GM19397 (cell line): ENCODE data around the gene ARHGEF4.
A peak's percentile ranks its signal among the peaks of the same experiment; 100 is the strongest.

Experiments used
- ATAC-seq: cut with Tn5 transposase; IDR thresholded peaks from one replicate; pipeline ENCODE4 v1.9.1; 2021; ENCODE audit warnings: mild to moderate bottlenecking, moderate library complexity; ENCODE audit not compliant: unreplicated experiment

The ARHGEF4 gene, protein sequence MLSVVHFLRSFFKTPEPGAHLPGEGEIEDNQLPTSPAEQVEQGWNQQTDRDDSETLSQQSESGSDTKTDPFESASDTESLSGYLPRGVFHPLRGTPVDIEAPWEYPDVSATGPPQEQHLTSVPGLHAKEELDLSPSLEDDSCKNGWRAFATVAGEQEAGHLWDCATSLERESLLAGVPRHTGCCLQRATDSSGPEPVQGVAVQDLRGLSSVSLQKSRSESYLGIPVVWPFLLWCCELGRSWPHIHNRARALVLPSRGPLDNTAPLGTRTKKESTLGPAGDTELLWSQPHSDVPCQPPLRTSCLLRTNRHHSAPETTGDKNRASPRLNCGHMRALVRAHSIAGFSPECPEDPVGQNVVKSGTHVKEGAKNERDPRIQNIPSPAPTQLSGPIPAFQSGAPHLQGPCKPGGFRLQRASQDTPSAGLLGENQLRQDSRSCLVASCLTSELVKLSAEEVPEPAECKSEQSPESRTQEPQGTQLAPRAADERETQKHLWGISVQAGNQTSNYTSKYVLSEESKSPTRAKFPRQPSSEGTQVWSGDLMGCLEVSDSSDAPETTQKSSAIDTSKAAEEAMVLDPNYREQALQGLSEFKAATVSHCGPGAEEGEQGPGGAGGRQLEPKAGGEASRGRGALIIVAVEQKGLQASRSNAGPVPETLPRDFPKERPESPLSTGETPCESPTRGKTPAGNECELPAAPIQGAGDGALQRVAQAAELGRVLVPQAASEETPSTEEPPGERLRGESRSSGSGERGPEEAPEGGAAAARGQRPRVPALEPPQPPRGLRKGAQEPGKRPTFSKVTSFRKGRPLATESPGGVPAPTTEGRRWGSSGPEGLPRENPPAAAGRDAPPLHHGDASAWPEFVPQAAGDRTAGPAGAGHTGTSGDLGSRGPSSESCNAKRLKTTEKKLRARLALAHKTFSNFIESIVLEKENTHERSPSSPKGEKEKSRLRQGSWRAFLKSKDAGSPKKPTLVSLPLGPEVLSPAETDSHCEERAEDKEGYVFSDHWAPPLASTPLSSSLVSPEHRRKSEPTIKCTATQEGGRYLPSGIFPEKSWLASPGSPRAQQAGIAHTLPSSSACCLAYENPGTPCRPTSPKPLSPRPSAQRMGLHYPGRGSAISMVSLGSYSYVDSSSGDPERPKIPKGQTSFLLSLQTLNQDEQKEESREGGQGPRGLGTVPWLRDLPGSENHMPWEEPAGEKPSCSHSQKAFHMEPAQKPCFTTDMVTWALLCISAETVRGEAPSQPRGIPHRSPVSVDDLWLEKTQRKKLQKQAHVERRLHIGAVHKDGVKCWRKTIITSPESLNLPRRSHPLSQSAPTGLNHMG (N-terminal part only)

DNA sequence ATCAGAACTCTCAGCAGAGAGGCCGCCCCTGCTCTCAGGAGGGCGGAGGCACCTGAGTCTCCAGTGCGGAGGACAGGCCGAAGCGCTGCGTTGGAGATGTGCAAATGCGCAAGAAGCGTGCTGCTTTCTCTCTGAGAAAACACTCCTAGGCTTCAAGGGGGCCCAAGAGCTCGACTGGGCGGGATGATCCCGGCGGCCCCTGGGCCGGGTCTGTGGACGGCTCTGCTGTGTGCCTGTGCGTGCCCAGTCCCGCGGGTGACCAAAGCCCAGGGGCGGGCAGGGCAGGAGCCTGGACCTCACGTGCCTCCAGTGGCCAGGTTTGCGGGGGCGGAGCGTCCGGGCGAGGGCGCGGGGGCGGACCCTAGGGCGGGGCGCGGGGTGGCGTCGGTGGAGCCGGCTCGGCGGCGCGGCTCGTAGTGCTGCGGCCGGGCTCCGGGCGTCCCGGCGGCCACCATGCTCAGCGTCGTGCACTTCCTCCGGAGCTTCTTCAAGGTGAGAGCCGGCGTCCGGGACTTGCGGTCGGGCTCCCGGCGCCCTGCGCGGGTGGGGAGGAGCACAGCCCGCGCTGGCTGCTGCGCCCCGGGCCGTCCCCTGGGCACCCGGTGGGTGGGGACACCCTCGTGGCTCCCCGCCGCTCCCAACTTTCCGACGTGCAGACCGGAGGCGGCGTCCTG, at the start of gene ARHGEF4:
ARHGEF4 (plus strand) TSS at position 414 of the 674 bp plus-strand sequence; CDS start at position 454, 40 bp downstream.
- peak; percentile 63 for ATAC-seq

DNA sequence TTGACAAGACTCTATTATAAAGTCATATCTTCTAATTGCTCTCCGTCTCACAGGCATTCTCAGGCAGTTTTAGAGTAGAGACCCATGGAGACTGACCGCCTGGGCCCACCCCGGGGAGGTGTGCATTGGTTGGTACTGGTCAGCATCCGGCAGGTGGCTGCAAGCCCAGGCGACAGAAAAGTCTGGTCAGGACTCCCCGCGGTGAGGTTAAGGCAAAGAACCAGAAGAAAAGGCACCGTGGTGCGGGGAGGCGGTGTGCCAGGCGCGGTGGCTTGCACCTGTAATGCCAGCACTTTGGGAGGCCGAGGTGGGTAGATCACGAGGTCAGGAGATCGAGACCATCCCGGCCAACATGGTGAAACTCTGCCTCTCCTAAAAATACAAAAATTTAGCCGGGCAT, 48.9 kb upstream of the ARHGEF4 start:
- ATAC-seq, result no peak

DNA sequence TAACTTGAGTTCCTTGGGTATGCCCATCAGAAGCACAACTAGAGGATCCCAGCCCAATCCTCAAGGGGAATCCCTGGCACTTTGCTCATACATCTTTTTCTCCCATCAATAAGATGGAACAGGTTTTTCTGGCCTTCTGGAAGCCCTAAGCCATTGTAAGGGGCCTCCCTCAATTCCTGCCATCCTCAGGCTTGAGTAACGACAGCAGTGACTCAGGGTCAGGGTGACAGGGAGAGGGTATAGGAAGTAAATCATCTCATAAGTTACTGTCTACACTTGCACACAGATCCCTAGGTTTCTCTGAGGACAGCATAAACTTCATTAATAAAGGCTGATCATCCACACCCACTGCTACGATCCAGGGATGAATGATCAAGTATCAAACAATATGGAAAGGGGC, 46.4 kb upstream of the ARHGEF4 start:
- ATAC-seq, result no peak

DNA sequence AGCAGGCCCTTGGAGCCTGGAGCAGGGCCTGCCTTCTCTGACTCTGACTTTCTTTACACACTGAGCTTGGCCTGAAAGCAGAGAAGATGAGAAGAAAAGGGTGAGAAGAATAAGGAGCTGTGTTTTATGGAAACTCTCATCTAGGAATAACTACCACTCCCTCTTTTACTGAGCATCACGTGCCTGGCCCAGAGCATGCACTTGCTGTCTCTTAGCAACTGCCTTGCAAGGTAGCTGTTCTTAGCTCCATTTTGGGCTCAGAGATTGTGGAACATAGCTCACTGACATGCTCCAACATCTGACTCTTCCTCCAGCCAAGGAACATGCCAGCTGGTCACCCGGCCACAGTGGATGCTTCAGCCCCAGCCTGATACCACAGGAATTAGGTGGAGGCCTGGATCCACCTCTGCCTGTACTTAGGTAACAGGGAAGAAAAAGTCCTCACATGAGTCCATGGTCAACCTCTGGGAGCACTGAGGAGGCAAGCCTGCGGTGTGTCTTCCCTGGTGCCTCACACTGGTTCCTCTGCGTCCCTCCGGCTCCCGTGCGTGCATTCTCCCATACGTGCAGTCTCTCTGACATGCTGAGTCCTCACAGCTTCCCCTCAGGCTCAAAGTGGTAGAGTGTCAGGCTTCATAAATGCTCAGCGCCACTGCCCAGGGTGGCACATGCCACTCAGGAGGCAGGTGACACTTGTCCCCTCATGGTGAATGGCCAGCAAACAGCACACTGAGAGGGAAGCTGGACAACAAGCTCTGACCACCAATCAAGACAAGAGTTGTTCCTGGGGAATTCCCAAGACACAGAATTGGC, 45.7 kb upstream of the ARHGEF4 start:
- no peak for ATAC-seq

DNA sequence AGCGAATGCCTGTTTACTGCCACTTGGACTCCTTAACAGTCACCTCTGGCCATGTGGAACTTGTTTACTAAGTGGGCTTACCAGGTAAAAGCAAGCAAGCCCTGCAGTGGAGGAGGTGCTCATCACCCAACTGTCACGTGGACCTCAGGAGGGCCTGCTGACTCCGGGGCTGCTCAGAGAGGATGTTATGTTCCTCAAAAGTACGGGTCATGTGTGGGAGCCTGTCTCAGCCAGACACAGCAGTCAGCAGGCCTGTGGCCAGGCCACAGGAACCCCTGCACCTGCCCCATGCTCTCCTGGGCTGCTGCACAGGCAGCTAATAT, 45.1 kb upstream of the ARHGEF4 start:
- no peak for ATAC-seq

DNA sequence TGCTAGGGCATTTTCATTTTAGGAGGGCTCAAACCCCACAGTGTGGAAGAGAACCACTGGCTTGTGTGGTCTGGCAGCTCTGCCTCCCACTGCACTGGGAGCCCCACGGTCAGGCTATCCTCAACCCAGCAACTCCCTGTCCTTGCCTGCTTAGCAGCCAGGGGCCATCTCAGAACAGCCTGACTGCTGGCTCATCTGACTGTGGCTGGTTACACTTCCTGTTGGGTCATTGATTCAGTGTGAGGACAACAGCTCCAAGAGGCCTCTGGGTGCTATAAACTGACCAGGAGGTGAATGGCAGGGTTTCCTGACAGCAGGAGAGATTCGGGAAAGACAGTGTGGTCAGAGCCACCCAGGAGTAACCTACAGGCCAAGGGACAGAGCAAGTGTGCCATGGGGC, 41.3 kb upstream of the ARHGEF4 start:
- no peak for ATAC-seq

DNA sequence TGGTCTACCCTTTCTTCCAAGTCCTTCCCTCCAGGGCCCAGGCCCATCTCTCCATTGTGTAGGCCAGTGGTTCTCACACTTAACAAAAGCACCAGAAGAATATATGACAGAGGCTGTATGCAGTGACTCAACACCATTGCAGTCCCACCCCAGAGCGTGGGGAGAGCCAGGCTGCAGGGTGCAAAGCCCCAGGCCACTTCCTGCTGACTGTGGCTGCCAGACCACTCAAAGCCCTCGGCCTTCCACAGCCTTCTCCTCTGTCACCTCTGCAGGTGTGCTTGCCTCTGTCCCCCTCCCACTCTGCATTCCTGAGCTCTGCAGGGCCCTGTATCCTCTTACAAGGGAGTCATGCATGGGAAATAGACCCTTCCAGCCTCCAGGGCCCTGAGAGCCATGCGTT, 40.4 kb upstream of the ARHGEF4 start:
- no peak for ATAC-seq

DNA sequence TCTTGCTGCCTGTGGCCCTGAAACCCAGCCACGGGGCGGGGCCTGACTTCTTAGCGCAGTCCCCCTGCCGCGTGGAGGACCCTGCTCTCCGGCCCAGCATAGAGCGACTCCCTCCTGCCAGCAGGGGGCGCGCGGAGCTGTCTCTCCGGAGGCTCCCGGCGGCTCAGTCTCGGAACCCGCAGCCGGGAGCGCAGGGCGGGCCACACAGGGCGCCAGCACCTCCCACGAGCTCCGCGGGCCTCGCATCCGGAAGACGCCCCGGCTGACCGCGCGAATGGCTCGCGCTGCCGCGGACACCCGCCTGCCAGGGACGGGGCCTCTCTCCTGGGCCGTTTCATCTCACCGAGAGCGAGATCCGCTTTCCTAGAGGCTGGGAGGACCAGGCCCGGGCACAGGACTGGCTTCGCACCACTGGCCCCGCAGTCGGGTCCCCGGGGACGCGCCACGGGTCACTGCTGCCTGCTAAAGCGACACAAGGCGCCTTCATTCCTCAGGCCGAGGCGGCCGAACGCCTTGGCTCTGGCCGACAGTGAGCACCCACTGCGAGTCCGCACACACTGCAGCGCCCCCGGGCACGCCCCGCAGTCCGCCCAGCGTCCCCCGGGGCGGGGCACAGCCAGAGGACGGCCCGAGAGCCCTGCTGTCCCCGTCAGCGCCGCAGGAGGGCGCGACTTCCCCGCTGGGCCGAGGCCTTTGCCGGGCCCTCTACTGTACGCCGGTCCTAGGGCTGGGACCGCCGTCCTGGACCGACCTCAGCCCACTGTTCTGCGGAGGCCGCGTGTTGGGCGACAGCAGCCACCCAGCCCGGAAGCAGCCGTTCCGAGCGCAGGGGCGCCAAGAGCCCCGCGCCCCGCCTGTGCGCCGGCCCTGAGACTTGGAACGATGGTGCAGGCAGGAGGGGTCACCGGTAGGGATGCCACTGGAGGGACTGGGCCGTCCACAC, 39.0 kb upstream of the ARHGEF4 start:
- peak; percentile 93 for ATAC-seq

DNA sequence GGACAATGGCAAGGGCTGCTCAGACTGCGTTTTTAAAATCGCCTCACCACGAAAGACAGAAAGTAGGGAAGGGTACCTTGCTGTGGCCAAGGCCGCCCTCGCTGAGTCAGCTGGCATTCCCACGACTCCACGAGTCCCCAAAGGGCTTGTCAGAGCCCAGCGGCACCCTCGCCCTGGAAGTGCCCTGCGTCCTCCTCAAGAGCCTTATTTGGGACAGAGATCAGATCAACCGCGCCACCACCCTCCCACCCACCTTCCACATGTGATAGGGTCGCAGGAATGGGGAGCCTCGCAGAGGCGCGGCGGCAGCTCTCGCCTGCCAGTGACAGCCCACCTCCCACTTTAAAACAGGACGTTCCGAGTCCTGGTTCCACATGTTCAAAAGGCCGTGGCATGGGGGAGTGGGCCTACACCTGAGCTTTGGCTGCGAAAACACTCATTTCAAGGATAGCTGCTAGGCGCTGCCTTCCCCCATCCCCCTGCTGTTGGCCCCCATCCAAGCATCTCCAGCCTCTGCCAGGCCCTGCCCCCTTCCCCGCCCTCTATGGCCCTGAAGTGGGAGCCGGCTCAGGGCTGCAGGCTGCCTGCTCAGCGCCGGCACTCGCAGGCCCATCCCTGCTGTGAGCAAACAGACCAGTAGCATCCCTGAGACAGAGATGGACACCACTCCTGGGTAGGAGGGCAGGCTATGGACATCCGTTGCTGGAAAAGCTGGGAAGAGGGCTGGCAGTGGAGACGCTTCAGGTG, 38.1 kb upstream of the ARHGEF4 start:
- no peak for ATAC-seq

DNA sequence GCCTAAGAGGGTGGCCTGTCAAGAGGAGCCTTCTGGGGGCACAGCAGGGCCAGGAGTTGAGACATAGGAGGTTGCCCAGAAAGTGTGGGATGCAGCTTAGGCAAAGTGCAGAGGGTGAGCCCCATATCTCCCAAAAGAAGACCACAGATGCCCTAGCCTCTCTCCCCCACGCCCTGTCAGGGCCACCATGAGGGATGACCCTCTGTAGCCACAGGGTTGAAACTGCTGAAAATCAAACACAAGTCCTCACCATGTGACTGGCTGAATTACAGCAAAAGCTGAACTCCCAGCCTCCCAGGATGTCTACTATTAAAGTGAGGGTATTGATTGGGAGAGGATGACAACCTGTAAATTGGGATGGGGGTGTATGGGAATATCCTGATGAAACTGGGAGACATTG, 37.4 kb upstream of the ARHGEF4 start:
- no peak for ATAC-seq

DNA sequence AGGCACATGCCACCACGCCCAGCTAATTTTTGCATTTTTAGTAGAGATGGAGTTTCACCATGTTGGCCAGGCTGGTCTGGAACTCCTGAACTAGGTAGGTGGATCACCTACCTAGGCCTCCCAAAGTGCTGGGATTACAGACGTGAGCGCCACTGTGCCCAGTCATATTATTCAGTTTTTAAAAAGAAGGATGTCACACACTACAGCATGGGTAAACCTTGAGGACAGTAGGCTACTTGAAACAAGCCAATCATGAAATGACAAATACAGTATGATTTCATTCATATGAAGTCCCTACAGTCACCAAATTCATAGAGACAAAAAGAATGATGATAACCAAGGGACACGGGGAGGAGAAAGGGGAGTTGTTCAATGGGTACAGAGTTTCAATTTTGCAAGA, 31.1 kb upstream of the ARHGEF4 start:
- no peak for ATAC-seq

DNA sequence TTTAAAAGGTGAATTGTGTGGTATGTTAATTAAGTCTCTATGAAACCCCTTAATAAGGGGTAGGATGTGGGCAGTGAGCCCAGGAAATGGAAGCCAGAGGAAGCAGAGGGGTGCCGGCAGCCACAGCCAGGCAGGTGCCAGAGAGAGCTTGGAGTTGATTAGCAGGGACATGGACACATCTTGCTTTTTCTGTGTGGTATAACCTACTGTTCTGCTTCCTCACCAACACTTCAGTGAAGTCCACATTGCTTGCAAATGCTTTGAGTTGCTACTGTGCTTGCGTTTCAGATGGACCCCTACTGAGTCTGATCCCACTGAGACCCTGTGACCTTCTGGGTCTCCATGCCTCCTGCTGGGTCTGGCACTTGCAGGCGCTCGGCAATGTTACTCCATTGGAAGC, 30.3 kb upstream of the ARHGEF4 start:
- no peak for ATAC-seq

DNA sequence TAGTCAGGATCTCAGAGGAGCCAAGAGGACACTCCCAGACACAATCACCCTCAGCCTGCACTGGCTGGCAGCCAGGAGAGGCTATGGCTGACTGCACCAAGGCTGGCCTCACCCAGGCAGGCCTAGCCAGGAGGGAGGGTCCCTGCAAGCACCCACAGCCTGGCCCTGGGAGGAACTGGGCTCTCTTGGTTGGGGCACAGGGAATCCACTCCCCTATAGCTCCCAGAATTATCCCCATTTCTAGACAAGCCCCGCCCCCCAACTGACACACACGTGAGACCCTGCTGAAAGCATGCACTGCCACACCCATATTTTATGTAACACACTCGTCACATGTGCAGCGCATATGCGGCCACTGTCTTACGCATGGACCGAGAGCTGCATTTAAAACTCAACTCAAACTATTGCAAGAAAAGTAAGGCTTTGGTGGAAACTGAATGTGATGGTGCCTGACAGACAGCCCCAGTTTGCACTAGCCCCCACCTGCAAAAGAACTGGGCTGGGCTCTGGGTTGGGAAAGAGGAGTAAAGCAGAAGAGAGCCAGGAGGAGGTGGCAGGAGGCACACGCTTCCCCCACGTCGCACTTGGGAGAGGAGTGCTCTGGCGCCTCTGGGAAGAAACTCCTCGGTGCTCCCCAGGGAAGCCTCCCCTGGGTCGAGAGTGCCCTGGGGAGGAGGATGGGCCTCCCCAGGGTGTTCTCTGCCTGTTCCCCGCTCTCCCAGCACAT, 28.9 kb upstream of the ARHGEF4 start:
- ATAC-seq, result no peak

DNA sequence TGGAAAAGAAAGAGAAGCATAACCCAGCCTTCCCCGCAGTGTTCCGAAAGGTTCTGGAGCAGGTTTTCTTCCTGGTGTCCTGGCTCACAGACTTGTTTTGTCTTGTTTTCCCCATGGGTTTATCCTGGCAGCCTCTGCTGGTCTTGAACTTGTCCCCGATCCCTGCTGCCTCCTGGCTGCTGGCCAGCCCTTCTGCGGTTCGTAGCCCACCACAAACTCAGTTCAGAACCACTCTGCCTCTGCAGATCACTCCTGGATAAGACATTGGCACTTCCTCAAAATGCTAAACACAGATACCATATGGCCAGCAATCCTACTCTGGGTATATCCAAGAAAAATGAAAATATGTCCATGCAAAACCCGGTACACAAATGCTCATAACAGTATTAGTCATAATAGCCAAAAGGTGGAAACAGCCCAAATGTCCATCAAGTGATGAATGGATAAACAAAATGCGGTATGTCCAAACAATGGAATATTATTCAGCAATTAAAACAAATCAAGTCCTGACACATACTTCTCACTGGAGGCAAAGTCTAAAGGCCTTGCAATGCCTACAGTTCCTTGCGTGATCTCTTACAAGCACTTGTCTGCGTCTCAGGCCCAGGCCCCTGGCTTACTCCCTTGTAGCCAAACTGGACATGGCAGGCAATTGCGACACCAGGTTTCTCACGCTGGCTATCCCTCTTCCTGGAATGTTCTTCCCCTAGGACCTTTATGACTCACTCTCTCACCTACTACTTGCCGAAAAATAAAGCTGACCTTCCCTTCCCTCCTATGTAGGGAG, 28.0 kb upstream of the ARHGEF4 start:
- no peak for ATAC-seq

DNA sequence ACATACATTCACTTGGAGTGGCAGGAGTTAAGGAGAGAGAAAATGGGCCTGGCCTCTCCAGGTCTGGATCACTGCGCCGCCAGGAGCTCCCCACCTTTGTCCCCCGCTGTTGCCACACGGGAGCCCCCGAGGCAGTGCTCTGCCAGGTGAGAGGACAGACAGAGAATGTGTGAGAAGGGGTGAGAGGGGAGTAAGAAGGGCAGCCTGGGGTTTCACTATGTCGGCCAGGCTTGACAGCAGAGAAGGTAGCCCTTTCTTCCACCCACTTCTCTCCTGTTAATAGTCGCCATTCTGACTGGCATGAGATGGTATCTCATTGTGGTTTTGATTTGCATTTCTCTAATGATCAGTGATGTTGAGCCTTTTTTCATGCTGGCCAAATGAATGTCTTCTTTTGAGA, 26.2 kb upstream of the ARHGEF4 start:
- no peak for ATAC-seq

DNA sequence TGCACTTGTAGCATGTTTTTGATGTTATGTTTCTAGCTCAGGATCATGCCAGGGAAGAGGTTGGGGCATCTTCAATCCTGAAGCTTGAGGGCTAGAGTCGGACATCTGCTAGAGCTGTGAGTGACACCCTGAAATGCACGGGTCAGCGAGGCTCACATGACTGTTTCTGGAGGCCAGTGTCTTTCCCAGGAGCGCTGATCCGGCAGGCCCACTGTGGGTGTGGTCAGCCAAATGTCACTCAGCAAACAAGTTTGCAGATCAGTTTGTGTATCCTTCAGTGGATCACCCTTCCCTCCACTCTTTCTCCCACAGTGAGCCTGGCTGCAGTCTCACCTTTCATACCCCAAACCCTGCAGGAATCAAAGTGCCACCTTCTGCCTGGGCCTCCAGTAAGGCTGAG, 23.0 kb upstream of the ARHGEF4 start:
- ATAC-seq, result no peak
